B cell (primary cell): ENCODE results near the gene PHACTR2.

Experiments
- EZH2 ChIP-seq: IDR thresholded peaks from 2 replicates; pipeline ENCODE4 v1.6.1; 2012; ENCODE audit warnings: borderline replicate concordance, low read depth, mild to moderate bottlenecking, moderate library complexity, low read length; ENCODE audit not compliant: insufficient read depth, poor library complexity, severe bottlenecking
- TF ChIP-seq, protein P1 (sequence below): fragments of 200-600 bp; IDR thresholded peaks from one replicate; pipeline ENCODE4 v1.8.0; 2022; ENCODE audit warnings: antibody characterized with exemption, mild to moderate bottlenecking

DNA sequence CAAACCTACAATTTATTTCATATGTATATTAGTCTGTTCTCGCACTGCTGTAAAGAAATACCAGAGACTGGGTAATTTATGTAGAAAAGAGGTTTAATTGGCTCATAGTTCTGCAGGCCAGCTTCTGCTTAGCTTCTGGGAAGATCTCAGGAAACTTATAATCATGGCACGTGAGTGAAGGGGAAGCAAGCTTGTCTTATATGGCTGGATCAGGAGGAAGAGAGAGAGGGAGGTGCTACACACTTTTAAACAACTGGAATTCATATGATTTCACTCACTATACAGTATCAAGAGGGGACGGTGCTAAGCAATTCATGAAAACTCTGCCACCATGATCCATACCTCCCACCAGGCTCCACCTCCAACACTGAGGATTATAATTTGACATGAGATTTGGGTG, 29.9 kb downstream of the PHACTR2 start:
- no peak for TF ChIP-seq EZH2
- TF ChIP-seq, protein P1, sequence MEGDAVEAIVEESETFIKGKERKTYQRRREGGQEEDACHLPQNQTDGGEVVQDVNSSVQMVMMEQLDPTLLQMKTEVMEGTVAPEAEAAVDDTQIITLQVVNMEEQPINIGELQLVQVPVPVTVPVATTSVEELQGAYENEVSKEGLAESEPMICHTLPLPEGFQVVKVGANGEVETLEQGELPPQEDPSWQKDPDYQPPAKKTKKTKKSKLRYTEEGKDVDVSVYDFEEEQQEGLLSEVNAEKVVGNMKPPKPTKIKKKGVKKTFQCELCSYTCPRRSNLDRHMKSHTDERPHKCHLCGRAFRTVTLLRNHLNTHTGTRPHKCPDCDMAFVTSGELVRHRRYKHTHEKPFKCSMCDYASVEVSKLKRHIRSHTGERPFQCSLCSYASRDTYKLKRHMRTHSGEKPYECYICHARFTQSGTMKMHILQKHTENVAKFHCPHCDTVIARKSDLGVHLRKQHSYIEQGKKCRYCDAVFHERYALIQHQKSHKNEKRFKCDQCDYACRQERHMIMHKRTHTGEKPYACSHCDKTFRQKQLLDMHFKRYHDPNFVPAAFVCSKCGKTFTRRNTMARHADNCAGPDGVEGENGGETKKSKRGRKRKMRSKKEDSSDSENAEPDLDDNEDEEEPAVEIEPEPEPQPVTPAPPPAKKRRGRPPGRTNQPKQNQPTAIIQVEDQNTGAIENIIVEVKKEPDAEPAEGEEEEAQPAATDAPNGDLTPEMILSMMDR = no peak
